IMR-90 (cell line): Measurements from ENCODE around the gene HTATSF1. TPM values are rescaled to one million over a fixed set of nuclear protein-coding genes. Genes with fewer than 3 reads are reported as not detected.

Experiments
- ATAC-seq: fragments of 200-7000 bp; cut with Tn5 transposase; 2 replicates; pipeline ENCODE4 v1.9.1; 2020; ENCODE audit warnings: low read depth, mild to moderate bottlenecking, moderate library complexity
- BruUV-seq: library from RNA; stranded (reverse); fragments of 400-500 nt; replicated peaks from 2 replicates; lab custom pipeline; 2021; lab: Mats Ljungman, UMichigan
- CTCF ChIA-PET: fragments of 300-600 bp; formaldehyde crosslinking; extraction: SDS; loops from one replicate; lab custom pipeline; 2021; ENCODE audit warnings: antibody characterized with exemption; lab: Yijun Ruan, JAX
- POLR2A ChIA-PET: fragments of 300-600 bp; sonication (Branson Sonifier 250); formaldehyde crosslinking; loops from one replicate; lab custom pipeline; 2022; ENCODE audit warnings: antibody characterized with exemption; ENCODE audit not compliant: unreplicated experiment; lab: Charles Lee
- DNase-seq: peaks from one replicate; pipeline ENCODE4 v3.0.0; 2013
- H2AFZ ChIP-seq: replicated peaks from 2 replicates; pipeline ENCODE3; 2013; ENCODE audit warnings: low read length, mild to moderate bottlenecking; ENCODE audit not compliant: poor library complexity
- H2AK5ac ChIP-seq: 2 replicates; pipeline ENCODE4 v1.6.1; 2013; ENCODE audit warnings: low read depth, low read length, inconsistent platforms
- H2AK9ac ChIP-seq: replicated peaks from 2 replicates; pipeline ENCODE3; 2013; ENCODE audit warnings: mild to moderate bottlenecking, low read depth, low read length, moderate library complexity; ENCODE audit not compliant: poor library complexity
- H2BK120ac ChIP-seq: 2 replicates; pipeline ENCODE4 v1.6.1; 2013; ENCODE audit warnings: low read depth, low read length, inconsistent platforms
- H2BK15ac ChIP-seq: 3 replicates; pipeline ENCODE4 v1.6.1; 2013; ENCODE audit warnings: low read depth, low read length, inconsistent platforms
- H2BK20ac ChIP-seq: 2 replicates; pipeline ENCODE4 v1.6.1; 2013; ENCODE audit warnings: low read depth, mild to moderate bottlenecking, inconsistent platforms, low read length, moderate library complexity
- H2BK5ac ChIP-seq: 2 replicates; pipeline ENCODE4 v1.6.1; 2013; ENCODE audit warnings: mild to moderate bottlenecking, low read depth, low read length, inconsistent platforms; ENCODE audit not compliant: poor library complexity, severe bottlenecking
- H3K14ac ChIP-seq: replicated peaks from 2 replicates; pipeline ENCODE4 v1.6.1; 2013; ENCODE audit warnings: low read depth, low read length, inconsistent platforms
- H3K18ac ChIP-seq: 2 replicates; pipeline ENCODE4 v1.6.1; 2013; ENCODE audit warnings: low read depth, low read length, control low read depth
- H3K23ac ChIP-seq: 2 replicates; pipeline ENCODE4 v1.6.1; 2013; ENCODE audit warnings: low read depth, low read length, inconsistent platforms
- H3K27ac ChIP-seq: 2 replicates; pipeline ENCODE4 v1.5.1; 2013; ENCODE audit warnings: mild to moderate bottlenecking, control low read depth, low read length; ENCODE audit not compliant: insufficient read depth
- H3K27me3 ChIP-seq: 2 replicates; pipeline ENCODE4 v1.6.1; 2013; ENCODE audit warnings: low read length; ENCODE audit not compliant: control insufficient read depth, insufficient read depth
- H3K36me3 ChIP-seq: 2 replicates; pipeline ENCODE4 v1.6.1; 2013; ENCODE audit warnings: low read length, mixed read lengths; ENCODE audit not compliant: control insufficient read depth, insufficient read depth
- H3K4ac ChIP-seq: 2 replicates; pipeline ENCODE4 v1.6.1; 2013; ENCODE audit warnings: low read depth, low read length, inconsistent platforms
- H3K4me1 ChIP-seq: 2 replicates; pipeline ENCODE4 v1.6.1; 2013; ENCODE audit warnings: low read length, mixed read lengths; ENCODE audit not compliant: control insufficient read depth, insufficient read depth
- H3K4me2 ChIP-seq: 2 replicates; pipeline ENCODE4 v1.6.1; 2013; ENCODE audit warnings: low read depth, mild to moderate bottlenecking, control low read depth, low read length, moderate library complexity
- H3K4me3 ChIP-seq: 2 replicates; pipeline ENCODE4 v1.5.1; 2013; ENCODE audit warnings: low read depth, mild to moderate bottlenecking, control low read depth, low read length, moderate library complexity; ENCODE audit not compliant: insufficient read depth
- H3K56ac ChIP-seq: 2 replicates; pipeline ENCODE4 v1.6.1; 2013; ENCODE audit warnings: low read length, inconsistent platforms; ENCODE audit not compliant: insufficient read depth; ENCODE audit errors: extremely low read depth
- H3K79me1 ChIP-seq, 2 experiments: 2 replicates each; pipeline ENCODE4 v1.6.1; 2013; ENCODE audit warnings: low read length in 2 of 2, inconsistent platforms in 1 of 2, low read depth in 1 of 2
- H3K9ac ChIP-seq: 2 replicates; pipeline ENCODE4 v1.6.1; 2013; ENCODE audit warnings: low read depth, low read length, control low read depth
- H3K9me1 ChIP-seq: 2 replicates; pipeline ENCODE4 v1.6.1; 2013; ENCODE audit warnings: low read length, inconsistent platforms; ENCODE audit not compliant: insufficient read depth
- H3K9me3 ChIP-seq: 2 replicates; pipeline ENCODE4 v1.6.1; 2013; ENCODE audit warnings: low read length; ENCODE audit not compliant: control insufficient read depth, insufficient read depth
- H4K20me1 ChIP-seq: 2 replicates; pipeline ENCODE4 v1.6.1; 2013; ENCODE audit warnings: low read length, inconsistent platforms; ENCODE audit not compliant: insufficient read depth
- H4K5ac ChIP-seq: 2 replicates; pipeline ENCODE4 v1.6.1; 2013; ENCODE audit warnings: mild to moderate bottlenecking, low read depth, low read length, control low read depth
- H4K8ac ChIP-seq, 2 experiments: 2 replicates each; pipeline ENCODE4 v1.6.1; 2013; ENCODE audit warnings: low read depth in 2 of 2, low read length in 2 of 2, control low read depth in 1 of 2, inconsistent platforms in 1 of 2
- H4K91ac ChIP-seq: 2 replicates; pipeline ENCODE4 v1.6.1; 2013; ENCODE audit warnings: low read depth, low read length, inconsistent platforms; ENCODE audit not compliant: insufficient read depth
- CHD1 ChIP-seq: IDR thresholded peaks from 2 replicates; pipeline ENCODE4 v1.6.1; 2012; ENCODE audit warnings: low read depth, low read length, improper control_type of control experiment
- MAFK ChIP-seq: IDR thresholded peaks from 2 replicates; pipeline ENCODE4 v1.6.1; 2012; ENCODE audit warnings: low read depth, low read length, improper control_type of control experiment
- RAD21 ChIP-seq: IDR thresholded peaks from 2 replicates; pipeline ENCODE4 v1.6.1; 2012; ENCODE audit warnings: low read length, improper control_type of control experiment
- WGBS, 2 experiments: methylation state at CpG; one replicate each; pipeline versions ENCODE4 v1.1.5 to v1.1.7; 2013; ENCODE audit warnings: missing lambda C conversion rate in 2 of 2; ENCODE audit not compliant: insufficient read length in 1 of 2; ENCODE audit errors: extremely low coverage in 2 of 2; 5-methylcytosine and 5-hydroxymethylcytosine counted together
- dilution Hi-C: fragments of 300-500 bp; cut with HindIII; formaldehyde crosslinking; loops from one replicate; pipeline ENCODE4 v1.14.3; 2018; ENCODE audit warnings: low sequenced_read_pairs; ENCODE audit not compliant: unreplicated experiment
- in situ Hi-C: fragments of 300-500 bp; cut with MboI; formaldehyde crosslinking; loops from 3 replicates; pipeline ENCODE4 v1.14.3; 2019; ENCODE audit warnings: low sequenced_read_pairs, inconsistent platforms, mixed read lengths
- intact Hi-C: fragments of 100-400 bp; cut with micrococcal nuclease; formaldehyde crosslinking; loops from 2 replicates; pipeline ENCODE4 v1.10.0; 2022
- polyA plus RNA-seq, 3 experiments: library from polyadenylated mRNA; depleted of rRNA; stranded (reverse); fragments of >200 nt; gene quantifications; 2 replicates each; pipeline ENCODE4 v1.2.3, GENCODE V29; 2012; ENCODE audit warnings: low replicate concordance in 1 of 3
- total RNA-seq: library from RNA; depleted of rRNA; stranded (reverse); fragments of >200 nt; gene quantifications from 2 replicates; pipeline ENCODE4 v1.2.3, GENCODE V29; 2012
- TF ChIP-seq, protein P1 (sequence below): fragments of 150-350 bp; IDR thresholded peaks from 2 replicates; pipeline ENCODE4 v1.6.1; 2017; ENCODE audit warnings: mild to moderate bottlenecking, antibody characterized with exemption, low read length, low read depth

The HTATSF1 gene
- total and polyA plus RNA-seq, 2 of the 4 experiments (the other 2 are of a cell fraction), result 6.8 to 19.0 TPM

DNA sequence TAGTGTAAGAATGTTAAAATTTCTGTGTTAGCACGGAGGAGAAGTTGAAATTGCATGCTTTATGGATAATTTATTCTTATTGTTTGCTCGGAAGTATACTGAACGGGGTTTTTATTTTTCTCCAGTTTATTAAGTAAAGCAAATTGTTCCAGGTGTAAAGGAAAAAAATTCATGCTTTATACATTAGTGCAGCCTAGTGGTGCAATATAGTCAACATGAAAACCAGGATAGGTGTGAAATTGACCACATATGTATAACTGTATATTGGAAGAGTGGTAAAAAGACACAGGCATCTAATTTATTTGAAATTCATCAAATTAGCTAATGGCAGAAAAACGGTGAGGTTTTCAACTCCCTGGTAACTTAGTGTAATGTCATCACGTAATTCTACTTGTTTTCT lies 8.7 kb upstream of the HTATSF1 start:
- Histone ChIP-seq H4K5ac (no peak overlapping the region), H2BK120ac (no peak overlapping the region), H2AK5ac (no peak overlapping the region), H2AK9ac (no peak overlapping the region), H2BK15ac (no peak overlapping the region), H3K36me3 (no peaks in the 10 kb centered on the region), H3K4ac (no peak overlapping the region), H3K4me2 (no peak overlapping the region), H2BK5ac (no peak overlapping the region), H3K27me3 (peaks cover 8% of the 10 kb centered on the region), H3K56ac (no peak overlapping the region), H3K23ac (no peak overlapping the region), H3K79me1 (no peaks in the 10 kb centered on the region), H3K18ac (no peak overlapping the region), H3K9me3 (no peaks in the 10 kb centered on the region), H2BK20ac (no peak overlapping the region), H4K91ac (no peak overlapping the region), H2AFZ (no peak overlapping the region), H3K9ac (no peak overlapping the region), H4K20me1 (no peaks in the 10 kb centered on the region), H3K9me1 (no peaks in the 10 kb centered on the region), H3K27ac (no peak overlapping the region), H3K4me3 (no peak overlapping the region), H3K14ac (no peak overlapping the region), H4K8ac (no peak overlapping the region), H3K4me1 (no peaks in the 10 kb centered on the region)
- DNase-seq (no peak), ATAC-seq (no peak)
- TF ChIP-seq CHD1, result no peak
- TF ChIP-seq, protein P1, sequence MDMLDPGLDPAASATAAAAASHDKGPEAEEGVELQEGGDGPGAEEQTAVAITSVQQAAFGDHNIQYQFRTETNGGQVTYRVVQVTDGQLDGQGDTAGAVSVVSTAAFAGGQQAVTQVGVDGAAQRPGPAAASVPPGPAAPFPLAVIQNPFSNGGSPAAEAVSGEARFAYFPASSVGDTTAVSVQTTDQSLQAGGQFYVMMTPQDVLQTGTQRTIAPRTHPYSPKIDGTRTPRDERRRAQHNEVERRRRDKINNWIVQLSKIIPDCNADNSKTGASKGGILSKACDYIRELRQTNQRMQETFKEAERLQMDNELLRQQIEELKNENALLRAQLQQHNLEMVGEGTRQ, result no peak
- TF ChIP-seq RAD21, result no peak
- TF ChIP-seq MAFK, result no peak
- intact Hi-C loops (no loop called here), dilution Hi-C loops (no loop called here), in situ Hi-C loops (loop anchor here (25.0 kb wide), 1 partner anchor 501 kb away; the partner anchor contains the start of gene SLC9A6)
- WGBS, 2 experiments, result no CpG with 5 or more reads among the region's 5 CpGs
- no TSS peak for BruUV-seq
- CTCF ChIA-PET, result no interaction called here
- POLR2A ChIA-PET, result no interaction called here
